Mesenchymal stem cell (in vitro differentiated cells and primary cell): ENCODE measurements around the gene CD83.

Source experiments
- DNase-seq: peaks from one replicate; pipeline ENCODE4 v3.0.0-alpha.2; 2013
- H2AFZ ChIP-seq: one replicate; pipeline ENCODE4 v1.6.1; 2013; ENCODE audit warnings: low read depth, mild to moderate bottlenecking, control low read depth, inconsistent platforms, low read length, moderate library complexity
- H2AK5ac ChIP-seq: 2 replicates; pipeline ENCODE4 v1.6.1; 2013; ENCODE audit warnings: low read length, moderate library complexity, mild to moderate bottlenecking, inconsistent platforms; ENCODE audit not compliant: severe bottlenecking
- H2BK120ac ChIP-seq: one replicate; pipeline ENCODE4 v1.6.1; 2013; ENCODE audit warnings: low read depth, mild to moderate bottlenecking, inconsistent platforms, low read length, moderate library complexity
- H2BK12ac ChIP-seq, 2 experiments: one replicate each; pipeline ENCODE4 v1.6.1; 2013; ENCODE audit warnings: inconsistent platforms in 2 of 2, low read length in 2 of 2, mild to moderate bottlenecking in 2 of 2, moderate library complexity in 2 of 2, control low read depth in 1 of 2
- H2BK15ac ChIP-seq: one replicate; pipeline ENCODE4 v1.6.1; 2013; ENCODE audit warnings: mild to moderate bottlenecking, low read depth, inconsistent platforms; ENCODE audit not compliant: poor library complexity, severe bottlenecking
- H2BK5ac ChIP-seq: 2 replicates; pipeline ENCODE4 v1.6.1; 2013; ENCODE audit warnings: low read depth, mild to moderate bottlenecking, low read length, control low read depth, inconsistent platforms; ENCODE audit not compliant: poor library complexity, severe bottlenecking
- H3K14ac ChIP-seq, 2 experiments: one replicate each; pipeline ENCODE4 v1.6.1; 2013; ENCODE audit warnings: inconsistent platforms in 2 of 2, low read length in 2 of 2, control low read depth in 1 of 2, mild to moderate bottlenecking in 1 of 2, moderate library complexity in 1 of 2
- H3K18ac ChIP-seq, 2 experiments: one replicate each; pipeline ENCODE4 v1.6.1; 2013; ENCODE audit warnings: inconsistent platforms in 2 of 2, low read length in 2 of 2, control low read depth in 1 of 2, low read depth in 1 of 2, mild to moderate bottlenecking in 1 of 2
- H3K23ac ChIP-seq, 2 experiments: one replicate each; pipeline ENCODE4 v1.6.1; 2013; ENCODE audit warnings: inconsistent platforms in 2 of 2, low read length in 2 of 2, mild to moderate bottlenecking in 2 of 2, moderate library complexity in 2 of 2, control low read depth in 1 of 2
- H3K27ac ChIP-seq: 2 replicates; pipeline ENCODE4 v1.5.1; 2013; ENCODE audit warnings: mild to moderate bottlenecking, moderate library complexity, low read length, control low read depth, inconsistent platforms; ENCODE audit not compliant: poor library complexity, severe bottlenecking
- H3K27me3 ChIP-seq, 2 experiments: 2 replicates each; pipeline versions ENCODE4 v1.6.1 to v1.7.0; 2013; ENCODE audit warnings: low read length in 2 of 2, mild to moderate bottlenecking in 2 of 2, moderate library complexity in 2 of 2, control low read depth in 1 of 2, inconsistent platforms in 1 of 2; ENCODE audit not compliant: control insufficient read depth in 1 of 2, insufficient read depth in 1 of 2
- H3K36me3 ChIP-seq, 2 experiments: 2 replicates each; pipeline versions ENCODE4 v1.6.1 to v1.7.0; 2013; ENCODE audit warnings: low read length in 2 of 2, control low read depth in 1 of 2, inconsistent platforms in 1 of 2, low read depth in 1 of 2, mild to moderate bottlenecking in 1 of 2; ENCODE audit not compliant: insufficient read depth in 2 of 2, control insufficient read depth in 1 of 2
- H3K4ac ChIP-seq, 2 experiments: one replicate each; pipeline ENCODE4 v1.6.1; 2013; ENCODE audit warnings: inconsistent platforms in 2 of 2, low read length in 2 of 2, mild to moderate bottlenecking in 2 of 2, moderate library complexity in 2 of 2, control low read depth in 1 of 2, low read depth in 1 of 2
- H3K4me1 ChIP-seq: 2 replicates; pipeline ENCODE4 v1.6.1; 2013; ENCODE audit warnings: low read depth, low read length, control low read depth; ENCODE audit not compliant: control insufficient read depth, insufficient read depth
- H3K4me2 ChIP-seq: 2 replicates; pipeline ENCODE4 v1.6.1; 2013; ENCODE audit warnings: low read length, mild to moderate bottlenecking, inconsistent platforms; ENCODE audit not compliant: poor library complexity, severe bottlenecking
- H3K4me3 ChIP-seq, 2 experiments: 2 replicates each; pipeline versions ENCODE4 v1.5.1 to v1.7.0; 2013; ENCODE audit warnings: low read length in 2 of 2, mild to moderate bottlenecking in 2 of 2, control low read depth in 1 of 2, low read depth in 1 of 2; ENCODE audit not compliant: insufficient read depth in 1 of 2
- H3K79me1 ChIP-seq: replicated peaks from 2 replicates; pipeline ENCODE4 v1.6.1; 2013; ENCODE audit warnings: mild to moderate bottlenecking, control low read depth, low read length, inconsistent platforms; ENCODE audit not compliant: poor library complexity, severe bottlenecking
- H3K9ac ChIP-seq: 2 replicates; pipeline ENCODE4 v1.7.0; 2013; ENCODE audit warnings: mild to moderate bottlenecking, low read length, moderate library complexity
- H3K9me3 ChIP-seq: 2 replicates; pipeline ENCODE4 v1.7.0; 2013; ENCODE audit warnings: mild to moderate bottlenecking, low read length; ENCODE audit not compliant: control insufficient read depth
- H4K8ac ChIP-seq: one replicate; pipeline ENCODE4 v1.6.1; 2013; ENCODE audit warnings: inconsistent platforms, mild to moderate bottlenecking, low read length, moderate library complexity
- H4K91ac ChIP-seq: one replicate; pipeline ENCODE4 v1.6.1; 2013; ENCODE audit warnings: mild to moderate bottlenecking, low read length, inconsistent platforms
- WGBS: methylation state at CpG from one replicate; pipeline ENCODE4 v1.1.7; 2013; ENCODE audit warnings: mixed read lengths; 5-methylcytosine and 5-hydroxymethylcytosine counted together

CD83 gene

DNA sequence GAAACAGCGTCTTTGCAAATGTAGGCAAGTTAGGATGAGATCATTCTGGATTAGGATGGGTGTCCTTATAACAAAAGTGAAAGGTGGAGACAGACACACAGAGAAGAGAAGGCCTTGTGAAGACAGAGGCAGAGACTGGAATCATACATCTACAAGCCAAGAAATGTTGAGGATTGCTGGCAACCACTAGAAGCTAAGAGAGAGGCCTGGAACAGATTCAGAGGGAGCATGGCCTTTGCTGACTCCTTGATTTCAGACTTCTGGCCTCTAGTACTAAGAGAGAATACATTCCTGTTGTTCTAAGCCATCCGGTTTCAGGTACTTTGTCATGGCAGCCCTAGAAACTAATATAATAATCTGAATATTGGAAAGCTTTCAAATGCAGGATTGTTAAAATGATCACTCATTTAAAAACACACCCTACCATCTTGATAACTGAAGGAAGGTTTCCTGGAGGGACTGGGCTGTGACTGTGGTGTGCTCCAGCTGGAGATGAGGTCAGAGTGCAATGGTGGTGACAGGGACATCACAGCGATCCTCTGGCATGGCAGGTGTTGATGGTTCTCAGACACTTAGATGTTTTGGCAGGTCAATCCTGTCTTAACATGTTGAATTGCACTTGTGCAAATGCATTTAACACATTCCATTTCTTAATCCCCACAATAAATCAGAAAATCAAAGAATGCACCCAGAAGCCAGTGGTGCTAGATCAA lies 25.1 kb downstream of the CD83 start:
- no peak overlapping the region for H3K4me3 ChIP-seq
- DNase-seq = no peak
- no peaks in the 10 kb centered on the region for H3K9me3 ChIP-seq
- H3K4me1 ChIP-seq = peaks cover 2% of the 10 kb centered on the region
- H2BK5ac ChIP-seq = no peak overlapping the region
- no peak overlapping the region for H3K18ac ChIP-seq
- no peaks in the 10 kb centered on the region for H3K79me1 ChIP-seq
- H2AFZ ChIP-seq = no peak overlapping the region
- H3K9ac ChIP-seq = no peak overlapping the region
- no peak overlapping the region for H3K14ac ChIP-seq
- H2BK12ac ChIP-seq = no peak overlapping the region
- H4K91ac ChIP-seq = no peak overlapping the region
- H2AK5ac ChIP-seq = no peak overlapping the region
- H3K27ac ChIP-seq = no peak overlapping the region
- WGBS = 96% methylated on average over 1 of the region's 3 CpGs
- H3K36me3 ChIP-seq = no peaks in the 10 kb centered on the region
- no peak overlapping the region for H3K4ac ChIP-seq
- peaks cover 14 to 18% of the 10 kb centered on the region in 2 experiments for H3K27me3 ChIP-seq
- H3K23ac ChIP-seq = no peak overlapping the region
- H2BK120ac ChIP-seq = no peak overlapping the region
- no peak overlapping the region for H2BK15ac ChIP-seq
- no peak overlapping the region for H4K8ac ChIP-seq
- no peak overlapping the region for H3K4me2 ChIP-seq

DNA sequence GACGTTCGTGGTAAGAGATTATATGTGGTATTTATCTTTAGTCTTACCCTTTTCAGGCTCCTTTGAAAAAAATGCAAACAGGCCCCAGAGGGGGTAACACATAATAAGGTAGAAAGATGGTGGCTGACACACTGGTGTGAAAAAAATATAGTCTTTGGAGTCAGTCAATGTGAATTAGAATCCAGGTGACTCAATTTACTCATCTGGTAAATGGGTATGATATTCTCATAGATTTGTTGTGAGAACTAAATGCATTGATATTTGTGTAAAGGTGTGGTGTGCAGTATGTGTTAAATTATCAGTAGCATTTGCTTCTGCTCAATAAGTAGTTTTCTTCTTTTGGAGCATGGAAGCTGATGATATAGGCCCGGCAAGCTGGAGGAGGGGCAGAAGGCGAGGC lies 25.7 kb downstream of the CD83 start:
- Histone ChIP-seq H4K91ac (no peak overlapping the region), H3K23ac (no peak overlapping the region), H3K4me3 (no peak overlapping the region), H3K14ac (no peak overlapping the region), H3K9ac (no peak overlapping the region), H2BK12ac (no peak overlapping the region), H2AFZ (no peak overlapping the region), H4K8ac (no peak overlapping the region), H2BK5ac (no peak overlapping the region), H3K27me3 (peaks cover 16 to 21% of the 10 kb centered on the region in 2 experiments), H3K4me2 (no peak overlapping the region), H2AK5ac (no peak overlapping the region), H3K27ac (no peak overlapping the region), H3K79me1 (no peaks in the 10 kb centered on the region), H3K18ac (no peak overlapping the region), H3K4ac (no peak overlapping the region), H2BK15ac (no peak overlapping the region), H3K36me3 (no peaks in the 10 kb centered on the region), H3K4me1 (peaks cover 2% of the 10 kb centered on the region), H3K9me3 (no peaks in the 10 kb centered on the region), H2BK120ac (no peak overlapping the region)
- WGBS = 81% methylated on average over 4 of the region's 4 CpGs
- no peak for DNase-seq

DNA sequence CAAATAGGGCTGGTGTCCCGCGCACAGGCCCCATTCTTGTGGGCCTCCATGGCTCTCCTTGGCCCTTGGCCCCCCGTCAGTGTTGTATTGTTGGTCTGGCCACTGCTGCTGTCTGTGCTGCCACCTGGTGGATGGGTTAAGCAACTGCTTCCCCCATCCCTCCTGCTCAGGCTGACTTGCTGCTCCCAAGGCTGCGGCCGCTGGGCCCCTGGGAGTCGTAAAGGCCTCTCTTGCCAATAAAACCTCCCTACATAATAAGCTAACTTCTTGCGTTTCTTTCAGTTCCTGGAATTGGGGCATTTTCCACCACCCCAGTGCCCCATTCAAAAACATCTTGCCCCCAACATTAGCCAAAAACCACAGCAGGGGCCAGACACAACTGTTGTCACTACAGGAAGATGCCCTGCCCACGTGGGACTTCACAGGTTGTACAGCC lies 27.1 kb downstream of the CD83 start:
- H3K9ac ChIP-seq = no peak overlapping the region
- peaks cover 2% of the 10 kb centered on the region for H3K4me1 ChIP-seq
- H3K27me3 ChIP-seq = peaks cover 20 to 25% of the 10 kb centered on the region in 2 experiments
- H3K4ac ChIP-seq = no peak overlapping the region
- H2BK120ac ChIP-seq = no peak overlapping the region
- WGBS = 15% methylated on average over 8 of the region's 8 CpGs
- H2BK12ac ChIP-seq = no peak overlapping the region
- no peaks in the 10 kb centered on the region for H3K79me1 ChIP-seq
- no peak overlapping the region for H2BK15ac ChIP-seq
- no peak overlapping the region for H3K23ac ChIP-seq
- no peak overlapping the region for H3K4me3 ChIP-seq
- no peak overlapping the region for H4K8ac ChIP-seq
- no peak overlapping the region for H2AFZ ChIP-seq
- H3K4me2 ChIP-seq = no peak overlapping the region
- no peak overlapping the region for H2AK5ac ChIP-seq
- DNase-seq = peak; percentile 72
- H3K9me3 ChIP-seq = no peaks in the 10 kb centered on the region
- no peak overlapping the region for H4K91ac ChIP-seq
- no peaks in the 10 kb centered on the region for H3K36me3 ChIP-seq
- H2BK5ac ChIP-seq = no peak overlapping the region
- no peak overlapping the region for H3K27ac ChIP-seq
- no peak overlapping the region for H3K14ac ChIP-seq
- H3K18ac ChIP-seq = no peak overlapping the region

DNA sequence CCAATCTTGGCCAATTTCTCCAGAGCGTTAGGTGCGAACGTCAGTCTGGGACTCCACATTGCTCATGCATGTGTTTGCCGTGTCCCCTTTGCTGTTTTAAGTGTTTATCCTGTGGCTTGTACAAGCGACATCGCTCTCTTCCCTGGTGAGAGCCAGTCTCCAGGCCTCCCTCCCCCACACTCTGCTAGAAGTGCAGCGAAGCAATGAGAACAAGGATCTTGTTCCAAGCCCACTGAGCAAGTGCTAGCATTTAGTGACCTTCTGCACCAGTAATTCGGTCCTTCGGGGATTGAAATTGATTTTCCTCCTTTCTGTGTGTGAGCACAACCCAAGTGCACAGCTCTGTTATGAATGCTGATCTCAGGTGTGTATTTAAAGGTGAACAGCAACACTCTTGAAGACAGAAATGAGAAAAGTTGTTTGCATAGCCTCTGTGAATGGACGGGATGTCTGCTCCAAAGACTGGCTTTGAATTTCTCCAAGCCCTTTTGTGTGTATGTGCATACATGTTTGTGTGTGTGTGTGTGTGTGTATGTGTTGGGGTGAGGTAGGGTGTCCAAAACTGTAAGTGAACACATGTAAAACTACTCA lies 29.0 kb downstream of the CD83 start:
- Histone ChIP-seq H3K79me1 (no peaks in the 10 kb centered on the region), H2BK15ac (no peak overlapping the region), H4K8ac (no peak overlapping the region), H3K4me3 (no peak overlapping the region), H2BK120ac (no peak overlapping the region), H3K4me2 (no peak overlapping the region), H2AFZ (no peak overlapping the region), H3K4me1 (peaks cover 2% of the 10 kb centered on the region), H3K18ac (no peak overlapping the region), H3K14ac (no peak overlapping the region), H2AK5ac (no peak overlapping the region), H3K4ac (no peak overlapping the region), H2BK5ac (no peak overlapping the region), H2BK12ac (no peak overlapping the region), H3K9ac (no peak overlapping the region), H3K27me3 (peaks cover 24 to 41% of the 10 kb centered on the region in 2 experiments), H3K36me3 (no peaks in the 10 kb centered on the region), H3K27ac (no peak overlapping the region), H3K23ac (no peak overlapping the region), H3K9me3 (no peaks in the 10 kb centered on the region), H4K91ac (no peak overlapping the region)
- WGBS = 86% methylated on average over 10 of the region's 10 CpGs
- DNase-seq = no peak
